Activated T-cell treated with anti-CD3 and anti-CD28 coated beads, Interleukin-2, amount 50 U/mL, for 48 hours (primary cell): ENCODE measurements around the gene FKBP15.
"Not testable (repeated sequence)": the region's sequence is repeated elsewhere in the genome, so short reads cannot be mapped to it uniquely, and the experiment has no call there.

Source experiments
- DNase-seq, 2 experiments: peaks; one replicate each; pipeline ENCODE4 v3.0.0-alpha.2; 2020

FKBP15 gene

GRCh38 chr9:113181165-113181564 lies 39.9 kb downstream of the FKBP15 start:
- no peak for DNase-seq

DNA sequence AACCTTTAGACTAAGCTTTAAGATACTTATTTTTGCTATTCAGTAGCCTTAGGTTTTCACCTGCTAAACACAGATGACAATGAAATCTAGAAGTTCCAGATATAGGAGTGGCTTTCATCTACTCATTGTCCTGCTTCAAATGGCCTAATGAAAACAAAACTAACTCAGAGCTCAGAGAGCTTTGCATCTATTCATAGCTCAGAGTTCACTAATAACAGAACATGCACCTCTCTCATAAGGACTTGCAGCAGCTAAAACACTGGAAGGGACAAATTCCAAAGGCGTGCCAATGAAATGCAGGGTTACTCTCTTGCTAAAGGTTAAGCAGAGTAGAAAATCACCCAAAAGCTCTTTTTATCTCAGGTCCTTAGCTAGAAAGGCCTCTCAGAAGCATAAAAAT lies 41.2 kb downstream of the FKBP15 start:
- no peak for DNase-seq

GRCh38 chr9:113178087-113178486 lies 43.0 kb downstream of the FKBP15 start:
- no peak for DNase-seq

DNA sequence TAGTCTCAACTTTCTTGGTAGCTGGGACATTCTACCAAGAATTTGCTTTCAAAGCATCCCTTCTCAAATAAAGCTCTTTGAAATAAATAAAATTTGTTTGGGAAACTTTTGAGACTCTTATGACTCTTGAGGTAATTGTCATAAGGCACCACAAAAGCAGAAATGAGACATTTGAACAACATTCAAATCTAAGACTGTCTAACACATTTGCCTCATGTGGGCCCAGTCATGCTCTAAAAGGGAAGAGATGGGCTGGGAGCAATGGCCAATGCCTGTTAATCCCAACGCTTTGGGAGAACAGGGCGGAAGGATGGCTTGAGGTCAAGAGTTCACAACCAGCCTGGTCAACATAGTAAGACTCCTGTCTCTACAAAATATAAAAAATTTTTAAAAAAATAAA lies 43.8 kb downstream of the FKBP15 start:
- DNase-seq = no peak

DNA sequence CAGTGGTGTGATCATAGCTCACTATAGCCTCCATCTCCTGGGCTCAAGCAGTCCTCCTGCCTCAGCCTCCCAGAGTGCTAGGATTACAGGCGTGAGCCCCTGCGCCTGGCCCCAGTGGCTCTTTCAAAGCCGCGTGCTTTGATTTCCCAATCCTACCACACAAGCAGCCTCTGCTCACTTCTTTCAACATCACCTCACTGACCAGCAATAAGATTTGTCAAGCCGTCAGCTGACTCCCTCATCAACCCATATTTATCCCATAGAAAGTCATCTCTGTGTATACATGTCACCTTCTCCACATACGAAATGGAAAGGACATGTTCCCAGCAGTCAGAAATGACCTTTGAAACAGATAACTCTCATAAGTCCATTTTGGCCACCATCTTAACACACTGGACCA lies 44.3 kb downstream of the FKBP15 start:
- DNase-seq = no peak

DNA sequence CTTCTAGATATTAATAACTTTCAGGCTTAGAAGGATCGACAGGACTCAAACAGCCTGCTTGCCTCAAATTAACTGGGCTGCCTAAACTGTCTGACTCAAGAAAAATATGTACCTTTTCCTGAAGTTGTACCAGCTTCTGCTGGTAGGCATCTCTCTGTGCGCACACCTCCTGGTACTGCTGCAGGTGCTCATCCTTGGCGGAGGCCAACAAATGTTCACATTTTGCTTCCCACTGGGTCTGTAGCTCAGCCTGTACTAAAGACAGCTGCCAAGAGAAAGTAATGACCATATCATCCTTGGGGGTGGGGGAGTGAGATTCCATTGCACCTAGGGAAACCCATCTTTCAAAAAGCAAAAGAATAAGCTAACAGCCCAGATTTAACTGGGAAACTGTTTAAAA lies 47.7 kb downstream of the FKBP15 start:
- no peak for DNase-seq

GRCh38 chr9:113168809-113169208 lies 52.3 kb downstream of the FKBP15 start:
- DNase-seq = no peak

DNA sequence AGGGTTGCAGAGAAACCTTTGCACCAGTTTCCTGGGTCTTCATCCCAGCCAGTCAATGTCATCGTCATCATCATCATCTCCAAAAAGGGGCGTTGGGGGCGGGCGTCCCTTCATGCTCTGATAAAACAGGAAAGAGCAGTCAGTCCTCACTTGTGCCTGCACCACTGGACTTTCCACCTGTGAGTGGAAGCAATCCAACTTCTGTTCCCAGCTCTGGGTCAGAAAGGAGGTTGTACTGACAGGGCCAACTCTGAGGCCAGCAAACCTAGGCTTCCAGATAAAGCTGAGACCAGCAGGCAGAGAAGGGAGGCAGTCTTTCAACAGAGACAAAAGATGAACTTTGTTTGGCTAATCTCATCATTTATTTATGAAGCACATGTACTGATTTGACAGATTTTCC lies 55.0 kb downstream of the FKBP15 start:
- no peak for DNase-seq

- DNase-seq = no peak
Observed at GRCh38 chr9:113164536-113165300, 56.4 kb downstream of the FKBP15 start.

- DNase-seq = no peak
Observed at GRCh38 chr9:113163001-113163400, 58.1 kb downstream of the FKBP15 start.

DNA sequence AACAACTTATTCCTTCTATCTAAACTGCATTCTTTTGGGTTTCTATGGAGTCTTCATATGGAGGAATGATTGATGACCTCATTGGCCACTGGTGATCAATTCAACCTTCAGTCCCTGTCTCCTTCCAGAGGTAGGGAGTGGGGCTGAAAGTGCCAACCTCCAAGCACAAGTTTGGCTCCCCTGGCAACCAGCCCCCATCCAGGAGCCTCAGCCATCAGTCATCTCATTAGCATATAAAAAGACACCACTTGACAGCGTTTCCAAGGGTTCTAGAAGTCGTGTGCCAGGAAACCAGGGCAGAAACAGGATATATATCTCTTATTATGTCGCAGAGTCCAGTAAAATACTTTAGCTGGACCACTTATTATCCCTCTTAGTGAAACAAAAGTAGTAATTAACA lies 60.5 kb downstream of the FKBP15 start:
- no peak for DNase-seq

DNA sequence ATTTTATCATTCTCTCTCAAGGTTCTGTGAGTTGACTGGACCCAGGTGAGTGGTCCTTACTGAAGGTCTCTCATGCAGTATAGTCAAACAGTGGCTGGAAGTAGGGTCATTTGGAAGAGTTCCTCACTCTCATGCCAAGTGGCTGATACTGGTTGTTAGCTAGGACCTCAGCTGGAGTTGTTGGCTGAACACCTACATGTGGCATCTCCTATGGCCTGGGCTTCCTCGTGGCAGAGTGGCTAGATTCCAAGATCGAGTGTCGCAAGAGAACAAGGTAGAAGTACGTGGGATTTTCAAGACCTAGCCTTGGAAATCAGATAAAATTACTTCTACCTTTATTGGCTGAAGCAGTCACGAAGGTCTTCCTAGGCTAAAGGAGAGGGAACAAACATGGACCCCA lies 62.6 kb downstream of the FKBP15 start:
- no peak for DNase-seq

DNA sequence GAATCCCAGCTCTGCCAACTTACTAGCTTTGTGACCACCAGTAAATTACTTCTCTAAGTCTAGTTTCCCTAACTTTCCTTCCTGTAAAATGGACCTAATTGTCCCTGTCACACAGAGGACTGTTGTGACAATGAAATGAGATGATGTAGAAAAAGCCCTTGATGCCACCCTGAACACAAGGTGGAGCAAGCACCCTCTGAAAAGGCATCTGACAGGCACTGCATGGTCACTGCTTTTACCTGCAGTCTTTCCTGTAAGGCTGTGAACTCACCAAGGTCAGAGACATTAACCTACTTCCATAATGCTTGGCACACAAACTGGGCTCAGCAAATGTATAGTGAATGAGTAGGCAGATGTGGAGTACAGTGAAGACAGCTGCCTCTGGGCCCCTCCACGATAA lies 64.2 kb downstream of the FKBP15 start:
- DNase-seq = no peak

DNA sequence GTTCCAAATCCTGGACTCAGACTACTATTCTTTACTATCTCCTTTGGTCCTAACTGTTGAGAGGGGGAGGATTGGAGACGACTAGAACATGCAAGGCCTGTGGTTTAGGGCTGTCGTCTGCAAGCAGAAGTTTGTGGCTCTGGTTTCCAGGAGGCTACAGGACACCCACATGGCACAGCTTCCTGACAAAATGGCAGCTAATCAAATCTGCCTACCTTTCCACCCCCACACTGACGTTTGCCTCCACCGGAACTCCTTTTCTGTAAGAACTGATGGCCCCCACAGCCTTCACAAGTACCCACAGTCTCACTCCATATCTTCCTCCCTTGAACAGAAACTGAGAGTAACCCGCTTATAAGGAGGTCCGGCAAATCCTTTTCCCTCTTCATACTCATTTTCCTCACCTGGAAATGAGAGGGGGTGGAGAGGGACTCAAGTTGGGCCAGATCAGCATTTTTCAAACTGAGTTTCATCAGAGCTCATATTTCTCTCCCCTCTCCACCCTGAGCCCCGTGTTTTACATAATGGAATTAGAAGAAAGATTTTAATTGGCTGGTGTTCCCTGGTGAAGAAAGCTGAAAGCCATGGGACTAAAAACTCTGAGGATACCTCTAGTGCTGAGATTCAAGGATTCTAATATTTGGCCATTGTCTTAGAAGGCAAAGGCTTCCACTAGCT lies 65.0 kb downstream of the FKBP15 start:
- DNase-seq = peak; percentile 30 to 34

GRCh38 chr9:113154946-113155345 lies 66.1 kb downstream of the FKBP15 start:
- no peak for DNase-seq

DNA sequence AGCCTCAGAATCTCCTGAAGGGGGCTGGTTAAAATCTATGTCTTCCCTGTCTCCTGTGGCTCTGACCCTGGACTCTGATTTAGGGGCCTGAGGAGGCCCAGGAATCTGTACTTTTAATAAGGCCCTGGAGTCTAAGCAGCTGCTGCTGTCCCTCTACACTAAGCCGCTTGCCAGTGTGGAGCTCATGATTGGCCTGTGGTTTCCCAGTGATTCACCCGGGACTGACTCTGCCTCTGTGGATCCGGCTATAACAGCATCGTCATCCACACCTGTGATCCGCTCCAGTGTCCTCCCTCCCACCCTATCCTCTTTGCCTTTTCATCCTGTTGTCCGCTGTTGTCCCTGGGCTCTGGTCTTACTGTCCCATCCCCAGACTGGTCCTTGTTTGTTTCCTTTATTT lies 66.6 kb downstream of the FKBP15 start:
- no peak for DNase-seq

DNA sequence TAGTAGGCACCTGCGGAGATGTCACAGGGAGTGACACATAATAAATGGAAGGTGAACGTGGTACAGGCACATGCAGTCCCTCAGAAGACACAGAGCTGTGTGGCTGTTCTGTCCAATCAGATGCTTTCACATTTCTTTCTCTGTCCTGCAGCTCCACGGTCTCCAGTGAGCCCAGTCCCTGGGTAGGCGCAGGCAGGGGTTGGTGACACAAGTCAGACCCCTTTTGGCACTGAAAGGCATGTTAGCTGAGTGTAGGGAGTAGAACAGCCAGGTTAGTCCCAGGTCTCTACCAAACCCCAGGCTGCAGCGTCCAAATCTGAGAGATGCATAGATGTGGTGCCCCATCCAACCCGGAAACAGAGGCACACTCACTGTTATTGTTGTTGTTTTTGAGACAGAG lies 67.5 kb downstream of the FKBP15 start:
- no peak for DNase-seq

DNA sequence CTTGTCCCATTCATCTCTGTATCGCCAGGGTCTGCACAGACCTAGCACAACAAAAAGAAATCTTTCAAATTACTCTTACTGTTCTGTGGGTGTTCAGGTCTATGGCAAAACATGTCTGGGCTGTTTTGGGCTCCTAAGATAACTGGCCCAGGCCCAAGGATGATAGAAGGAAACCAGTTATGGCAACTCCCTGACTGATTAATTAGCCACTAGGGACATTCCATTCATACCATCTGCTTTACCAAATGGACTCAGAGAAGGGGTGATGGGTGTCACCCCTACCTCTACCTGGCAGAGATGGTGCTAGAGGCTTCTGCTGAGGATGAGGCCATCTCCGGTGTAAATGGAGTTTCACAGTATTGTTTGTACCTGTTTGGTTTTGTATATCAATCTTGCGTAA lies 68.4 kb downstream of the FKBP15 start:
- no peak for DNase-seq

DNA sequence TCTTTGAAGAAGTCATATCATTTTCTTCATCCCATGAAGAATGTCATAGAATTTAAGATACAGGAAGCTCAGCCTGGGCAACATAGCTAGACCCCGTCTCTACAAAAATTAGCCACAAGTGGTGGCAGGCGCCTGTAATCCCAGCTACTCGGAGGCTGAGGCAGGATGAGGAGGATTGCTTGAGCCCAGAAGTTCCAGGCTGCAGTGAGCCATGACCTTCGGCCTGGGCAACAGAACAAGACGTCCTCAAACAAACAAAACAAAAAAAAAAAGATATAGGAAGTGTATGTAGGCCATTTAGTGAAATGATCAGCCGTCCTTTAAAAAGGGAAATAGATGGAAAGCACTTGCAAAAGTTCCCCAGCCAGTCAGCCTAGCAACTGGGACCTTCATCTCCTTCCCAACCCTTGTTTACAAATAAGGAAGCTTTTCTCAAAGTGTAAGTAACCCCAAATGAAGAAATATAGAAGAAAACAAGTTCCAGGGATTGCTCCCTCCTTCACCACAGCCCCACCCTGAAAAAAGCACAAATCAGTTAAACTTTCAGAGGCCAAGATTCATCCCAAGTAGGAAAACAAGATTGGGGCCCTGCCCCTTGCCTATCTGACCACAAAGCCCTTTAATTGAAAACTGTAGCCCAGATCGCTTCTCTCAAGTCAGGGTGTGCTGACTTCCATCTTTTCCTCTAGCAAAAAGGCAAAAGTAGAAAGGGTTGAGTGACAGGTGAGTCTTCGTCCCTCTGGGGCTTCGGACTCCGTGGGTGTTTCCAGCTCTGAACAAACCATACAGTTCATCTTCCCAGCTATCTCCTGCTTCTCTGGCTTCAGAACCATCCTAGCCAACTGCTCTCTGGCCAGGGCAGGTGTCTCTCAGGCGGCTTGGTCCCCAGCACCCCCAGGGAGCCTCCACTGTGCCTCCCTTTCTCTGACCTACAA lies 69.1 kb downstream of the FKBP15 start:
- DNase-seq = no peak

GRCh38 chr9:113150670-113151611 lies 70.1 kb downstream of the FKBP15 start, which contains the start of gene SLC31A2:
Gene SLC31A2 (plus strand): TSS chr9:113151007. CDS start chr9:113151075, 68 bp downstream.
- DNase-seq = peak; percentile 91 to 93

- not testable (repeated sequence) for DNase-seq
Observed at GRCh38 chr9:113149561-113149960, 71.5 kb downstream of the FKBP15 start.
